GM21423 (cell line): Measurements from ENCODE around the gene GABRQ.

ENCODE experiments used
- ATAC-seq: cut with Tn5 transposase; IDR thresholded peaks from one replicate; pipeline ENCODE4 v1.9.1; 2021; ENCODE audit warnings: mild to moderate bottlenecking, moderate library complexity; ENCODE audit not compliant: unreplicated experiment

Gene GABRQ

GRCh38 chrX:152637649-152638442 is at the start of gene GABRQ:
Gene GABRQ (plus strand): TSS chrX:152637895. CDS start chrX:152638203, 308 bp downstream.
- peak; percentile 48 for ATAC-seq

GRCh38 chrX:152588206-152588605 is 49.5 kb upstream of the GABRQ start:
- no peak for ATAC-seq

- no peak for ATAC-seq
Observed at GRCh38 chrX:152600853-152601633, 36.7 kb upstream of the GABRQ start.

GRCh38 chrX:152601848-152602616 is 35.7 kb upstream of the GABRQ start:
- ATAC-seq = no peak

GRCh38 chrX:152614791-152615190 is 22.9 kb upstream of the GABRQ start:
- ATAC-seq = no peak

GRCh38 chrX:152619897-152620296 is 17.8 kb upstream of the GABRQ start:
- no peak for ATAC-seq

- ATAC-seq = no peak
Observed at GRCh38 chrX:152632445-152633097, 5.1 kb upstream of the GABRQ start.

GRCh38 chrX:152635941-152636340 is 1.8 kb upstream of the GABRQ start:
- ATAC-seq = no peak

- no peak for ATAC-seq
Observed at GRCh38 chrX:152638443-152638904, 779 bp downstream of the GABRQ start.

- no peak for ATAC-seq
Observed at GRCh38 chrX:152639426-152639825, 1.7 kb downstream of the GABRQ start.

GRCh38 chrX:152640034-152640818 is 2.5 kb downstream of the GABRQ start:
- ATAC-seq = no peak

GRCh38 chrX:152641256-152641875 is 3.7 kb downstream of the GABRQ start:
- no peak for ATAC-seq

- ATAC-seq = no peak
Observed at GRCh38 chrX:152641996-152642395, 4.3 kb downstream of the GABRQ start.

GRCh38 chrX:152642931-152643564 is 5.4 kb downstream of the GABRQ start:
- ATAC-seq = no peak

GRCh38 chrX:152646961-152647360 is 9.3 kb downstream of the GABRQ start:
- no peak for ATAC-seq

GRCh38 chrX:152647978-152648377 is 10.3 kb downstream of the GABRQ start:
- no peak for ATAC-seq

GRCh38 chrX:152652060-152652459 is 14.4 kb downstream of the GABRQ start:
- ATAC-seq = no peak

GRCh38 chrX:152652467-152652866 is 14.8 kb downstream of the GABRQ start:
- no peak for ATAC-seq

- ATAC-seq = no peak
Observed at GRCh38 chrX:152656087-152656486, 18.4 kb downstream of the GABRQ start.
